Type B pancreatic cell (in vitro differentiated cells): ENCODE data around the gene CXCR1. TPM values are rescaled to one million over a fixed set of nuclear protein-coding genes. Genes with fewer than 3 reads are reported as not detected.

Experiments
- DNase-seq: peaks from one replicate; pipeline ENCODE4 v3.0.0; 2021; ENCODE audit warnings: mixed read lengths; ENCODE audit not compliant: unreplicated experiment; ENCODE audit errors: extremely low spot score
- H3K27ac Mint-ChIP-seq: 2 replicates; pipeline ENCODE4 v1.8.0; 2021; ENCODE audit warnings: mild to moderate bottlenecking, mixed read lengths
- H3K27me3 Mint-ChIP-seq: 2 replicates; pipeline ENCODE4 v1.8.0; 2021; ENCODE audit warnings: mixed read lengths
- H3K36me3 Mint-ChIP-seq: 2 replicates; pipeline ENCODE4 v1.8.0; 2021; ENCODE audit warnings: mixed read lengths
- H3K4me1 Mint-ChIP-seq: one replicate; pipeline ENCODE4 v1.8.0; 2021; ENCODE audit warnings: mixed read lengths; ENCODE audit not compliant: unreplicated experiment
- H3K4me3 Mint-ChIP-seq: 2 replicates; pipeline ENCODE4 v1.8.0; 2021; ENCODE audit warnings: mild to moderate bottlenecking, mixed read lengths
- H3K9me3 Mint-ChIP-seq: 2 replicates; pipeline ENCODE4 v1.8.0; 2021; ENCODE audit warnings: mixed read lengths
- CTCF ChIP-seq: fragments of 200-600 bp; sonication (generic); conservative IDR thresholded peaks from 2 replicates; pipeline ENCODE4 v1.5.0; 2021; ENCODE audit warnings: antibody characterized with exemption, mild to moderate bottlenecking
- total RNA-seq: library from RNA; stranded (reverse); gene quantifications from 2 replicates; pipeline ENCODE4 v1.2.1, GENCODE V29; 2021; ENCODE audit warnings: low replicate concordance

CXCR1 gene
- total RNA-seq, 1 donor from 2014 or later = not detected

- Mint-ChIP-seq H3K4me3 (no peak overlapping the region), H3K27ac (peak overlapping the region; percentile 67), H3K4me1 (no peaks in the 10 kb centered on the region), H3K27me3 (no peaks in the 10 kb centered on the region), H3K36me3 (no peaks in the 10 kb centered on the region), H3K9me3 (no peaks in the 10 kb centered on the region)
- TF ChIP-seq CTCF = no peak
- DNase-seq = no peak
These were observed 20.1 kb upstream of the CXCR1 start for GRCh38 chr2:218186876-218187275.

- no peak overlapping the region for H3K4me3 Mint-ChIP-seq
- H3K9me3 Mint-ChIP-seq = no peaks in the 10 kb centered on the region
- DNase-seq = no peak
- H3K4me1 Mint-ChIP-seq = no peaks in the 10 kb centered on the region
- H3K27ac Mint-ChIP-seq = peak overlapping the region; percentile 67
- TF ChIP-seq CTCF = peak; percentile 79
- peaks cover 3% of the 10 kb centered on the region for H3K27me3 Mint-ChIP-seq
- no peaks in the 10 kb centered on the region for H3K36me3 Mint-ChIP-seq
These were observed 19.6 kb upstream of the CXCR1 start for GRCh38 chr2:218186355-218186766.

GRCh38 chr2:218184331-218184730 is 17.6 kb upstream of the CXCR1 start:
- Mint-ChIP-seq H3K27me3 (peaks cover 3% of the 10 kb centered on the region), H3K4me1 (no peaks in the 10 kb centered on the region), H3K9me3 (no peaks in the 10 kb centered on the region), H3K36me3 (no peaks in the 10 kb centered on the region), H3K4me3 (no peak overlapping the region), H3K27ac (no peak overlapping the region)
- no peak for DNase-seq
- TF ChIP-seq CTCF = no peak

GRCh38 chr2:218180467-218181114 is 13.8 kb upstream of the CXCR1 start:
- TF ChIP-seq CTCF = no peak
- Mint-ChIP-seq H3K4me1 (no peaks in the 10 kb centered on the region), H3K4me3 (no peak overlapping the region), H3K27me3 (peaks cover 7% of the 10 kb centered on the region), H3K9me3 (no peaks in the 10 kb centered on the region), H3K27ac (peak overlapping the region; percentile 10), H3K36me3 (no peaks in the 10 kb centered on the region)
- no peak for DNase-seq

GRCh38 chr2:218179782-218180181 is 13.0 kb upstream of the CXCR1 start:
- Mint-ChIP-seq H3K9me3 (no peaks in the 10 kb centered on the region), H3K27me3 (peaks cover 7% of the 10 kb centered on the region), H3K4me1 (no peaks in the 10 kb centered on the region), H3K4me3 (no peak overlapping the region), H3K27ac (no peak overlapping the region), H3K36me3 (no peaks in the 10 kb centered on the region)
- no peak for TF ChIP-seq CTCF
- DNase-seq = no peak
